GM21526 (cell line): Measurements from ENCODE around the gene PTPRN2.

Source experiments
- ATAC-seq: cut with Tn5 transposase; IDR thresholded peaks from one replicate; pipeline ENCODE4 v1.9.1; 2021; ENCODE audit warnings: moderate library complexity; ENCODE audit not compliant: unreplicated experiment, low FRiP score

Gene PTPRN2

DNA sequence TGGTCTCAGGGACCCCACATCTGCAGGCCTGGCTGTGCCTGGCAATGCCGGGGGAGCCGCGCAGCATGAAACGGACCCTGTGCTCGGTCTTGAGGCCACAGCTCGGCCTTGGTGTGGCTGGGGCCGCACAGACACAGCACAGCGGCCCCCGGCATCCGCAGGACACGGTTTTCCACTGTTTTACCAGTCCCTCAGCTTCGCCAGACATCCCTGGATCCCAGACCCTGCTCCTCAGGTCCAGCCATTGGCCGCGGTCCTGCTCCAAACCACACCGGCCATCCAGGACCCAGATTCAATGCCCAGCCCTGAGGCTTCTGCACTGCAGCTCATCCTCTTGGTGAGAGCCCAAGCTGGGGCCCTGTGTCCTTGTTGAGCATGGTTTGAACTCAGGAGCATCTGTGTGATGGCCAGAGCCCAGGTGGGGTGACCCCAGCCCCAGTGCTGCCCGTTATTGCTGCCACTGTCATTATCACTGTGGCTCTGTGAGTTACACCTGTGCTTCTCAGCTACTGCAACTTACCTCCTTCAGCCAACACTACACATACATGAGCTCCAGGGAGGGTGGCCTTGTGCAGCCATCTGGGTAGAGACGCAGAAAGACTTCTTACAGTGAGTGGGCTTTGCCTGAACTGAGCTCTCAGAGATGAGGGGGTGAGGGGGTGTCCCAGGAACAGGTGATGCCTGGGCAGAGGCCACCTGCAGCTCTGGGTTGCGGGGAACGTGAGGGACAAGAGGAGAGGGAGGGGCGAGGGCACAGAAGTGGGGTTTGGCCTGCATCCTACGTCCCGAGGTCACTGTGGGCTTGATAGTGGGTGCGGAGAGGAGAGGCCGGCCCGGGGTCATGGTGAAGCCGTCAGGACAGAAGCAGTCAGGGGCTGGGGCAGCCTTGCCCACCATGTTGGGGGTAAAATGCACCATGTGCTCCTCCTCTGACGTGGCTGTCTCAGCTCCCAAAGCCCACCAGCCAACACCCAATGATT, 567.6 kb downstream of the PTPRN2 start:
- no peak for ATAC-seq

- ATAC-seq = no peak
Measured at GRCh38 chr7:158018971-158019645, 568.5 kb downstream of the PTPRN2 start.

DNA sequence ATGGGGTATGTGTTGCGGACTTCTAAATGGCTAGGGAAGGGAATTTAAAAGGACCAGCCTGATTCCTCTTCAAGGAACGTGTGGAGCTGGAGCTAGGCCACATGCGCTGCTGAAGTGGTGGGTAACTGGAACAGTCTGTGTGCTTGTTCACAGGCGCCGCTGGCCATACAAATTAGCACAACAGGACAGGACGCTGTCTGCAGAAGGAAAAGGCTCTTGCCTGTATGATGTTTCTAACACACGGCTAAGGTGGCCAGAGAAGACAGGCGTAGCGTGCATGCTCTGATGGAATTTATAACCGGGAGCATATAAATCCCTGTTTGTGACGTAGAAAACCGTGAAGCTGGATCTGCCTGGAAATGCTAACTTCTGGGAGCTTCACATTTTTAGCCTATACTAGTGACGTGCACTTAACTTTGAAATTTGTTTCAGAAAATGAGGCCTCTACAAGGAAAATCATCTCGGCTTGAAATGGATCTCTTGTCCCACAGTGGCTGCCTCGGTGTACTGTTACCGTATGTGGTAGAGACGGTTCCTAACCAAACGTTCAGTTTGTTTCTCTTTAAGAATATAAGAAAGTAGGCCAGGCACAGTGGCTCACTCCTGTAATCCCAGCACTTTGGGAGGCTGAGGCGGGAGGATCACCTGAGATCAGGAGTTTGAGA, 569.4 kb downstream of the PTPRN2 start:
- ATAC-seq = no peak

DNA sequence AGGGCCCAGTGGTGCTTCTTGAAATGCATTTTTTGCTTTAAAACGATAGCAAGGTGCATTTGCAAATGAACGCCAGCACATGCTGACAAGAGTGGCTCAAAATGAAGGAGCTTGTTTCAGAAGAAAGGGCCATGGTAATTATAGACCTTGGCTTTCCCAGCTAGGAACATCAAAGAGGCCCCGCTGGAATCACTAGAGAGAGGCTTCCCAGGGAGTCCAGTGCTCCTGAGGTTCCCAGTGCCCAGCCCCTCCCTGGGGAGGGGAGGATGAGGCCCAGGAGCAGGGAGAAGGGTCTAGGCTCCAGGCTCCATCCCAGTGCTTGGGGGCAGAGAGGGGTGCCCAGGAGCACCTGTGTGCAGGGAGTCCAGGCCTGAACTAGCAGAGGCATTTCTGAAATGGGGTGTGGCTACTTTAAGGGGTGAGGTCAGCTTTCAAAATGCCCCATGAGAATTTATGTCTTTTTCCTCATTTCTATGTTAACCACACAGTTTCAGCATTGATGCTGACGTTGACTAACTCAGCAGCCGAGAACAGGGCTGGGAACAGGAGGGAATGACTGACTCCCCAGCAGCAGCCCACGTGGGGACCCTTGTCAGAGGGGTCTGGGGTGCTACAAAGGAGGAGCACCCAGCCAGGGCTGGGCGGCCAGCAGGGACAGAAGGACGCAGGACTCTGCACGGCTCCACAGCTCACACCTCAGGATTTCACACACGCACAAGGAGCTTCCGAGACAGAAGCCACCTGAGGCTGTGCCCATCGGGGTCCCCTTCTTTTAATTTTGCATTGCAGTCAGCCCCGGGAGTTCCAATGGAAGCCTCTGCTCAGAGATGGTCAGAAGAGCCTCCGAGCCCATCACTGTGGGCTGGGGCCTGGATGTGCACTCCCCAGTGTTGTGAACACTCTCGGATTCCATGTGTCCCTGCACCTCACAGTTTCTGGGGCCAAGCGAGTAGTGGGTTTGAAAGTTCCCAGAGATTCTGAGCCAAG, 570.2 kb downstream of the PTPRN2 start:
- no peak for ATAC-seq

GRCh38 chr7:158016180-158017097, 571.2 kb downstream of the PTPRN2 start:
- ATAC-seq = no peak

- ATAC-seq = no peak
Measured at GRCh38 chr7:158015403-158016179, 572.0 kb downstream of the PTPRN2 start.

- ATAC-seq = no peak
Measured at GRCh38 chr7:158014976-158015375, 572.6 kb downstream of the PTPRN2 start.

DNA sequence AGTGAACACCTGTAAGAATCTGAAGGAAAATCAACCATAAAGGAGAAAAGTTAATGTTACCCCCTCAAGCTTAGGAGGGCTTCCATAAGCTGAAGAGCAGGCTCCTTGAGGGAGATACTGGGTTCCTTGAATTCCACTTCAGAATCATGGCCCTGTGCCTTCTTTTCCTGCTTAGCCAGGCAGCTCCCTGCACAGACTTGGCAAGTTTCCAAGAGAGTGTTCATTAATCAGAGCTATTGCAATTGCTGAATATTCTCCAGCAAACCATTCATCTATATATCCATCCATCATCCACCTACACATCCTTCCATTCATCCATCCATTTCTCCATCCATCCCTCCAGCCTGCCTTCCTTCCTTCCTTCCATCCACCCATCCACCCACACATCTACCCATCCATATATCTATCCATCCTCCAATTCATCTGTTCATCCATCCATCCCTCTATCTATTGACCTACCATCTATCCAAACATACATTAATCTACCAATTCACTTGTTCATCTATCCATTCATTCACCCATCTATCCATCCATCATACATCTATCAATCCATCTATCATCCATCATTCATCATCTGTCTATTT, 574.4 kb downstream of the PTPRN2 start:
- no peak for ATAC-seq

GRCh38 chr7:158011941-158012340, 575.7 kb downstream of the PTPRN2 start:
- no peak for ATAC-seq

- no peak for ATAC-seq
Measured at GRCh38 chr7:158010961-158011693, 576.5 kb downstream of the PTPRN2 start.

GRCh38 chr7:158009886-158010285, 577.7 kb downstream of the PTPRN2 start:
- no peak for ATAC-seq

DNA sequence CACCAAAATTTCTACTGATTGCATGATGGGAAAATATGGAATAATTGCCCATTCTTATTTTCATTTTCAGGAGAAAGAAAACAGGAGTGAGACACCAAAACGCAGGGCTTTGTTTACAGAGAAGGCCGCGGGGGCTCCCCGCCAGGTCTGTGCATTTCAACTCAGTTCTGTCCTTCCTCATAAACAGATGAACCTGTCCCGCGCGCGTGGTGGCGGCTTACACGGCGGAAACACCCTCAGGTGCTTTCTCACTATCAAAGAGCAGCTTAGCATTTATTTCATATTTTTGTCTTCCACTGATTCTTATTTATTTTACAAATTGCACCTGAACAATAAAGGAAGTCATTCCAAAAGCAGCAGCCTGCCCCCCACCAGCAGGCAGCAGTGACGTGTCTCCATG, 579.4 kb downstream of the PTPRN2 start:
- ATAC-seq = no peak

- no peak for ATAC-seq
Measured at GRCh38 chr7:158007697-158008257, 579.8 kb downstream of the PTPRN2 start.

GRCh38 chr7:158006841-158007696, 580.6 kb downstream of the PTPRN2 start:
- ATAC-seq = no peak

GRCh38 chr7:158005531-158005930, 582.1 kb downstream of the PTPRN2 start:
- no peak for ATAC-seq

DNA sequence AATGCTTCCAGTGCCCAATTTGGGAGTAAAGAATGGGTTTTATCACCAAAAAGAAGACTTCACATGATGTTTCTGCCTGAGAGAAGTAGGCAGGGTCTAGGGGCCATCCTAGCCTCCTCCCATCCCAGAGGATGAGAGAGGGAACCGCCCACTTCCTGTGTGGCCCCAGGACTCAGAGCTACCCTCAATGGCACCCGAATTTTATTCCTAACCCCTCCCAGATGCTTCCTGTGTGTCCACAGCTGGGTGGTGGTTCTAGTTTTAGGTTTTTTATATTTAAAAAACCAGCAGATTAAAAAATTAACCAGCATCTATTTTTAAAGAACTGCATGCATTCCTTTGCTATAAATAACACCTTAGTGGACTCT, 583.5 kb downstream of the PTPRN2 start:
- no peak for ATAC-seq
